ENCODE measurements around the gene RNF8. TPM values are rescaled to one million over a fixed set of nuclear protein-coding genes. Genes with fewer than 3 reads are reported as not detected.
"Not testable (repeated sequence)": the region's sequence is repeated elsewhere in the genome, so short reads cannot be mapped to it uniquely, and the experiment has no call there.

Gene RNF8
- total RNA-seq, 2 experiments from 2014 or later: 19.8 to 21.1 TPM

GRCh38 chr6:37435816-37436215 is 82.0 kb downstream of the RNF8 start:
- Mint-ChIP-seq H3K27me3 (no peaks in the 10 kb centered on the region), H3K9me3 (no peaks in the 10 kb centered on the region), H3K36me3 (ENCODE audit: low read depth) (peaks cover 17% of the 10 kb centered on the region), H3K27ac (no peak overlapping the region), H3K4me3 (no peak overlapping the region), H3K4me1 (ENCODE audit: low read depth) (peaks cover 38% of the 10 kb centered on the region)
- no peak for DNase-seq
- CTCF ChIA-PET: interaction anchor here (1.0 kb wide), 1 partner anchor 130 kb away, joined by 3 read pairs; no protein-coding TSS in a partner anchor
- no peak for TF ChIP-seq CTCF (IDR thresholded peaks at IDR 0.05)
- POLR2A ChIA-PET: interaction anchor here (0.7 to 1.4 kb wide), 4 partner anchors 10 to 1865 kb away, joined by 3 read pairs; no protein-coding TSS in a partner anchor
- no peak for ATAC-seq
- intact Hi-C loops (cut with micrococcal nuclease): no loop called here

GRCh38 chr6:37438930-37439329 is 85.1 kb downstream of the RNF8 start:
- H3K36me3 Mint-ChIP-seq (ENCODE audit: low read depth): peaks cover 26% of the 10 kb centered on the region
- no peaks in the 10 kb centered on the region for H3K9me3 Mint-ChIP-seq
- CTCF ChIA-PET: interaction anchor here (0.9 to 1.5 kb wide), 4 partner anchors 46 to 127 kb away, joined by 3 to 5 read pairs (median 4); no protein-coding TSS in a partner anchor
- H3K27ac Mint-ChIP-seq: no peak overlapping the region
- no peak for ATAC-seq
- no peak overlapping the region for H3K4me3 Mint-ChIP-seq
- POLR2A ChIA-PET: interaction anchor here (0.5 to 1.8 kb wide), 2 partner anchors 13 to 16 kb away, joined by 3 to 6 read pairs; no protein-coding TSS in a partner anchor
- peaks cover 55% of the 10 kb centered on the region for H3K4me1 Mint-ChIP-seq (ENCODE audit: low read depth)
- no peak for DNase-seq
- no peaks in the 10 kb centered on the region for H3K27me3 Mint-ChIP-seq
- TF ChIP-seq CTCF (IDR thresholded peaks at IDR 0.05): no peak
- intact Hi-C loops (cut with micrococcal nuclease): no loop called here

- ChIA-PET POLR2A (interaction anchor here (0.6 to 3.4 kb wide), 2 partner anchors 8 to 15 kb away, joined by 3 to 32 read pairs; partner anchors contain the start of gene CMTR1), CTCF (interaction anchor here (1.0 to 1.2 kb wide), 3 partner anchors 20 to 116 kb away, joined by 3 to 4 read pairs (median 3); no protein-coding TSS in a partner anchor)
- Mint-ChIP-seq H3K9me3 (no peaks in the 10 kb centered on the region), H3K27ac (peak overlapping the region; percentile 83), H3K27me3 (no peaks in the 10 kb centered on the region), H3K36me3 (ENCODE audit: low read depth) (peaks cover 35% of the 10 kb centered on the region), H3K4me1 (ENCODE audit: low read depth) (peaks cover 33% of the 10 kb centered on the region), H3K4me3 (no peak overlapping the region)
- no peak for ATAC-seq
- intact Hi-C loops (cut with micrococcal nuclease): no loop called here
- TF ChIP-seq CTCF (IDR thresholded peaks at IDR 0.05): no peak
- DNase-seq: peak; percentile 20
Observed at GRCh38 chr6:37441651-37442050, 87.9 kb downstream of the RNF8 start.

DNA sequence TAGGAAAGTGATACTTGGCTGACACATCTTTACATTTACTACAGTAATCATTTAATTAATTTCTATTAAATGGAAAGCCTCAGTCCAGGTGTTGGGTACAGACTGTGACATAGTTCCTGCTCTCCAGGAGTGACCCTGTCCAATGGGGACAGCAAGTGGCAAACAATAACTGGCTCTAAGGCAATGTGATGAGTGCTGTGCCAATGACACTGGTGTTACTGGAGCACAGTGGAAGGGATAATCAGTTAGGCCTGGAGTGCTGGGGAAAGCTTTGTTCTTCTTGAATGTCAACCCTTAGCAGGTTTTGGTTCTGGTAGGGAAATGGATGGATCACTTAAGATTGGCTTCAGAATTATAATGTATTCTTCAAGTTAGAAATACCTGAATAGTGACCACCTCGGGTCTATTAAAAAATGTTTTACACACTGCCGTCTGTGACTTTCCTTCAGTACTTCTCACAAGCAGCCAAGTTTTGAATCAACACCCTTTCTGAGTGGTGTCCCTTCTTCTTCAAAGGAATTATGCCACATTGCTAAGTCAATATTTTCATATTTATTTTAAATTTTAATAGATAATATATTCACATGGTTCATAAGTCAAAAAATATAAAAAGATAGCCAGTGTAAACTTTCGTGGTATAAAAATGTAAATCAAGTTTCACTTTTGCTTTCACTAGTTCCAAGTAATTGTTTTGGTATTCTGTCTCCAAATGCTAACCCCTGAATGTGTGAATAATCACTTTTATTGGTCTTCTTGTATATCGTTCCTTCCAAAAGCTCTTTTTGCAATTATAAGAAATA is 88.8 kb downstream of the RNF8 start:
- Mint-ChIP-seq H3K36me3 (ENCODE audit: low read depth) (peaks cover 36% of the 10 kb centered on the region), H3K4me3 (peak overlapping the region; percentile 67), H3K9me3 (no peaks in the 10 kb centered on the region), H3K4me1 (ENCODE audit: low read depth) (peaks cover 27% of the 10 kb centered on the region), H3K27me3 (no peaks in the 10 kb centered on the region), H3K27ac (peak overlapping the region; percentile 84)
- ChIA-PET POLR2A (interaction anchor here (2.0 to 3.4 kb wide), 2 partner anchors 9 to 16 kb away, joined by 5 to 32 read pairs; partner anchors contain the start of gene CMTR1), CTCF (interaction anchor here (1.1 to 1.6 kb wide), 3 partner anchors 9 to 117 kb away, joined by 3 to 5 read pairs (median 4); partner anchors contain the start of gene CMTR1)
- no peak for TF ChIP-seq CTCF (IDR thresholded peaks at IDR 0.05)
- intact Hi-C loops (cut with micrococcal nuclease): no loop called here
- no peak for DNase-seq
- ATAC-seq: peak; percentile 61

GRCh38 chr6:37443216-37443542 is 89.4 kb downstream of the RNF8 start:
- H3K27me3 Mint-ChIP-seq; intact Hi-C loops (cut with micrococcal nuclease); H3K9me3 Mint-ChIP-seq; DNase-seq; ATAC-seq: not testable (repeated sequence)
- Mint-ChIP-seq H3K4me3 (peak overlapping the region; percentile 67), H3K27ac (peak overlapping the region; percentile 84), H3K4me1 (ENCODE audit: low read depth) (peaks cover 23% of the 10 kb centered on the region), H3K36me3 (ENCODE audit: low read depth) (peaks cover 31% of the 10 kb centered on the region)
- CTCF ChIA-PET: interaction anchor here (1.6 kb wide), 1 partner anchor 10 kb away, joined by 5 read pairs; the partner anchor contains the start of gene CMTR1
- POLR2A ChIA-PET: interaction anchor here (1.0 to 3.4 kb wide), 3 partner anchors 10 to 15 kb away, joined by 5 to 32 read pairs (median 6); partner anchors contain the start of gene CMTR1

Other genes with a start within 250 kb of the RNF8 start
- gene PIM1, start 183.8 kb upstream of the RNF8 start, total RNA-seq: 100 to 1,000 TPM; 293 to 305 TPM
- gene TBC1D22B, start 96.2 kb upstream of the RNF8 start, total RNA-seq: 10 to 100 TPM; 12.1 to 12.3 TPM
- 1 to 10 TPM; 4.0 to 5.7 TPM for gene TMEM217, start 95.8 kb upstream of the RNF8 start, total RNA-seq
- 10 to 100 TPM; 49.9 to 50.6 TPM for gene CMTR1, start 79.2 kb downstream of the RNF8 start, total RNA-seq
- 10 to 100 TPM; 63.7 to 68.1 TPM for gene CCDC167, start 145.9 kb downstream of the RNF8 start, total RNA-seq

Measured in activated CD8-positive, alpha-beta T cell treated with anti-CD3 and anti-CD28 coated beads for 36 hours (primary cell).